Muscle of back (tissue), 13 donors: ENCODE data around the gene USP27X. TPM values are rescaled to one million over a fixed set of nuclear protein-coding genes. Genes with fewer than 3 reads are reported as not detected.
A peak's percentile ranks its signal among the peaks of the same experiment; 100 is the strongest.

Experiments
- DNase-seq, 3 donors: peaks; one replicate each; pipeline versions ENCODE4 v3.0.0 to v3.0.0-alpha.2; 2013
- long read RNA-seq, 9 donors: transcript quantifications; one replicate each; lab custom pipeline, GENCODE V29; 2026
- polyA plus RNA-seq, 10 donors: library from polyadenylated mRNA; unstranded; fragments of 120-200 nt; gene quantifications; one replicate each; pipeline ENCODE4 v1.2.1, GENCODE V29; 2013; ENCODE audit not compliant: insufficient read length in 10 of 10

Gene USP27X
- polyA plus RNA-seq = 1 to 10 TPM; 2.0 to 4.0 (median 2.7) TPM
- long read RNA-seq, donor 1, partial matches to known transcripts = 0 of 3 reads
- long read RNA-seq, donor 1, other reads (novel, unspliced or antisense) = 0 of 3 reads
- long read RNA-seq, donor 2, partial matches to known transcripts = 0 of 2 reads
- long read RNA-seq, donor 2, other reads (novel, unspliced or antisense) = 0 of 2 reads
- long read RNA-seq, donor 3 = 0 reads
- long read RNA-seq, donor 4, transcript USP27X-201 (1 exons, 2,618 nt) = major isoform, 6 of 6 reads
- long read RNA-seq, donor 4, partial matches to known transcripts = 0 of 6 reads
- long read RNA-seq, donor 4, other reads (novel, unspliced or antisense) = 0 of 6 reads
- long read RNA-seq, donor 5, transcript USP27X-201 (1 exons, 2,618 nt) = major isoform, 6 of 6 reads
- long read RNA-seq, donor 5, partial matches to known transcripts = 0 of 6 reads
- long read RNA-seq, donor 5, other reads (novel, unspliced or antisense) = 0 of 6 reads
- long read RNA-seq, donor 6, partial matches to known transcripts = 0 of 1 reads
- long read RNA-seq, donor 6, other reads (novel, unspliced or antisense) = 0 of 1 reads
- long read RNA-seq, donor 7, partial matches to known transcripts = 0 of 1 reads
- long read RNA-seq, donor 7, other reads (novel, unspliced or antisense) = 0 of 1 reads
- long read RNA-seq, donor 8, partial matches to known transcripts = 0 of 4 reads
- long read RNA-seq, donor 8, other reads (novel, unspliced or antisense) = 0 of 4 reads
- long read RNA-seq, donor 9 = 0 reads

DNA sequence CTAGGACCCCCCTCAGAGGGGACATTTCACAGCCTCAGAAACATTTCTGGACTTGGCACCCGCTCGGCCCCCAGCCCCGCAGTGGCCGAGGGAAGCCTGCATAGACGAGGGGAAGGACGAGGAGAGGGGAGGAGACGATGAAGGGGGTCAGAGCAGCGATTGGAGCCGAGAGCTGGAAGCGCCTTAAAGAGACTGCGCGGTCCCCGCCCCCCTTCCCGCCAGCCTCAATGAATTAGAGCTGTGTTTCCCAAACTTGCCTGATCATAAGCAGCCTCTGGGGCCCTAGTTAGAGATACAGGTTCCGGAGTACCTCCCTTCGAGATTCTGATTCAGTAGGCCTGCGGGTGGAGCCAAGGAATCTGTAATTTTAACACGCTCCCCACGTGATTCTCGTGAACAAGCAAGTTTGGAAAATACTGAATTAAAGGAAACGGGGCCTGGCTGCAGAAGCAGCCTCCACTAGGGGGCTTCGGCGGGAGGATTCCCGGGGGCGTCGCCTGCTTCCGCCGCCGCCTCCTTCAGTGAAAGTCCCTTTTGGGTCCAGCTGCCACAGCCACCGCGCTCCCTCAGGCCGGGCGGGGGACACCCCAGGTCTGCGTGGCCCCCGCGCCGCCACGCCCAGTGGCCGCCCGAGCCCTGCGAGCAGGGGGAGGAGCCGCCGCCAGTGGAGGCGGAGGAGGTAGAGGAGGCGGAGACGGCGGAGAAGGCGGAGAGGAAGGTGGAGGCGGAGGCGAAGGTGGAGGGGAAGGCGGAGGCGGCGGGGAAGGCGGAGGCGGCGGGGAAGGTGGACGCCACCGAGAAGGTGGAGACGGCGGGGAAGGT, at the start of gene USP27X:
Gene USP27X (plus strand): TSS at position 651 of the 822 bp plus-strand sequence. CDS start 824 bp downstream, outside the sequence.
- peak; percentile 74 to 93 (median 77) for DNase-seq

- DNase-seq = peak in 2 of 3 donors; percentile 16 to 32
Observed at GRCh38 chrX:49838374-49838773, 40.9 kb upstream of the USP27X start.

DNA sequence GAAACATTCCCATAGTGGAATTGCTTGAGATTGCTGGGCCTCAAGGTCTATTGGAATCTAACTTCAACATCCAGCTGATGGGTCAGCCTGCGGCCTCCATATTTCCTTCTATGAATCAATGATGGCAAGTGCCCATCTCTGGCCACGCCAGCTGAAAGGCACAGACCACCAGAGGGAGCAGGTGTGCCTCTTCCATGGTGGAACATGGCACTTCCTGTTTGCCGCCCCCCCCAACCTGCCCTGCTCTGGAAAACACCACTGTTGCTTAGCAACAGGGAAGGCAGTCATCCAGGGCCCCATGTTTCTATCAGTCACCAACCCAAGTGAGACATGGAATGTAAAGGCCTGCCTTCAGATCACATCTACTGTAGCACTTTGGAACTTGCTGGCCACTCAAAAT, 38.6 kb upstream of the USP27X start:
- DNase-seq = peak; percentile 20 to 53 (median 24)

DNA sequence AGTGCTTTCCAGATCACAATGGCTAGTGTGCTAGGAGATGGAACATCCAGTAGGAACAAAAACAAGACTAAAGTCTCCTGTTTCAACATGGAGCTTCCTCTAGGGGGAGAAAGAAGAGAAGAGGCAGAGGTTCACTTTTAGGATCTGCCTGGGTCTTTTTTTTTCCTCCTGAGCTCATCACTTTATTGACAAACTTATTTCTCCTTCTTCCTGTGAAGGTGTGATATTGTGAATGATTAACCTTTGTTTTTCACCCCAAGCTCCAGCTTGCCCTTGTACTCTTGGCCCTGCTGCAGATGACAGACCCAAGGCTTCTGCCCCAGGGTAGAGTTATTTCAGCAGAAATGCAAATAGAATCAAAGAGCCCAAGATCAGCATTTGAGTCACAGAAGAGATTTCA, 36.7 kb upstream of the USP27X start:
- no peak for DNase-seq

DNA sequence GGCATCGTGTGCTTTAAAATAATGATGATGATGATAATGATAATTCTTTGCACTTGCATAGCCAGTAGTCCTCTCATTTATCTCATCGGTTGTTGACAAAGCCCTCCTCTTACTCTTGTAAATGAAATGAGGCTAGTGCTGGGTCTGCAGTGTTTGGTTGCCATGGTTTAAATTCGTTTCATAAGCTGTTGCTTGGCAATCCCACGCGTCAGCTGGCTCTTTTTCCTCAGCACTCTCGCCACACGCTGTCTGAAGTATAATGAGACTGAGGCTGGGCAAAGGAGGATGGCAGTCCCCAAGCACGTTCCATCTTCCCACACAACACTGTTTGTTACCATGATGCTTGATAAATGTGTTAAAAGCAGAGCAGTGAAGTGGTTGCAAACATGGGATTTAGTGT, 34.7 kb upstream of the USP27X start:
- peak in 2 of 3 donors; percentile 6 to 7 for DNase-seq

- peak in 2 of 3 donors; percentile 12 to 47 for DNase-seq
Observed at GRCh38 chrX:49845701-49846403, 33.4 kb upstream of the USP27X start.

DNA sequence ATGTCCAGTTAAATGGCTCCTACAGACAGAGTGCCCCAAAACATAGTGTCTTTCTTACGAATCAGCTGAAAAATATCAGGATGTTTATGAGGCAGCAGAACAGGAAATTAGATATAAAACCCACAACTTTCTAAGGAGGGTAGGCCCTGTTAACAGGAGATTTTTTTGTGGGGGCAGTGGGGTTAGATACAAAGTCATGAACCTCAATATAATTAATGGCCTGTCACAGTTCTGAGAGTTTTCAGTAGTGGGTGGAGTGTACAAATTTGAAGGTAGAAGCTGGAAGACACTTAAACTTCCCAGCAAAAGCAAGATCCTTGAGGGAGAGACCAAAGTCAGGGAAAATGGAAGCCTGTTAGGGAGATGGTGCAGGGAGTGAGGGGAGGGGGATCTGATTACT, 32.8 kb upstream of the USP27X start:
- no peak for DNase-seq

DNA sequence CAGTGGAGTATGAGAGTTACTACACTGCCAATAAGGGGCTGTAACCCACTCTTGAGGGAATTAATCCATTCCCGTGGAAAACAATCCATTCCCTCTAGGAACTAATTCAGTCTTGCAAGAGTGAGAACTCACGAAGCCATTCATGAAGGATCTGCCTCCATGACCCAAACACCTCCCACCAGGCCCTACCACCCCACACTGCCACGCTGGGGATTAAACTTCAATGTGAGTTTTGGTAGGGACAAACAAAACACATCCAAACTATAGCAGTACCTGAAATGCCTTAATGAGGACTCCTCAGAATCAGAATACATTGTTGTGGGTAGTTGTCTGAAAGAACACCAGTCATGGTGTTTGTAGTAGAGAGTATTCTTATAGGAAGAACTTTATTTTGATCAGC, 31.0 kb upstream of the USP27X start:
- no peak for DNase-seq

- no peak for DNase-seq
Observed at GRCh38 chrX:49850028-49850427, 29.3 kb upstream of the USP27X start.

DNA sequence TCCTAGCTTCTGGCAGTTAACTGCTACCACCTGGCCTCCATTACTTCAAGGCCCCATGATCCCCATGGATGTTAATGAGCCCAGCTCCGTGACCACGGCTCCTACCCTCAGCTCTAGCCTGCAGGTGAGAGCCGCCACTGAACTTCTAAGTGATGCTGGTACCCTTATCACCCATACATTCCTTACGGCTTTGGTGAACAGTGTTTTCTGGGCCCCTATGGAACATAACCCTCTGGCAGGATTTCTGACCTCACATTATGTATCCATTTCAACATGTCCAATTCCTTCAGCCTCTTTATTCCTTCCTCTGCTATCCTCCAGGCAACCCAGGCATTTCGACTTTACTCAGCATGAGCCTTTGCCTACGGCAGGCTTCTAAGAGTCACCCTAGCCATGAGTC, 25.6 kb upstream of the USP27X start:
- no peak for DNase-seq

- DNase-seq = no peak
Observed at GRCh38 chrX:49856819-49857218, 22.5 kb upstream of the USP27X start.

DNA sequence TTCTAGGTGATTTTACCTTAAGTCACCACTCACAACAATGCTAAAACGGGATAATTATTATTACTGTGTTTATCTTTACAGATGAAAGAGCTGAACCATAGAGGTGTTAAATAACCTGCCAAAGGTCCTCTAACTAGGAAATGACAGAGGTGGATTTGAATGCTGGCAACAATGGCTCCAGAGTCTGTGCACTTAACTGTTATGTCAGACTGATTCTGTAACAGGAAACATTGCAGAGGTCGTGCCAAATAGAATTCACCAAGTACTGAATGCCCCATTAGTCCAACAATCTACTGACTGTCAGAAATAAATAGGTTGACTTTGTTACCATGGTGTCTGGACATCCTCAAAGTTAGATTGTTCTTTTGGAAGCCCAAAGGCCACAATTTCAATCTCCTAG, 20.9 kb upstream of the USP27X start:
- DNase-seq = no peak

DNA sequence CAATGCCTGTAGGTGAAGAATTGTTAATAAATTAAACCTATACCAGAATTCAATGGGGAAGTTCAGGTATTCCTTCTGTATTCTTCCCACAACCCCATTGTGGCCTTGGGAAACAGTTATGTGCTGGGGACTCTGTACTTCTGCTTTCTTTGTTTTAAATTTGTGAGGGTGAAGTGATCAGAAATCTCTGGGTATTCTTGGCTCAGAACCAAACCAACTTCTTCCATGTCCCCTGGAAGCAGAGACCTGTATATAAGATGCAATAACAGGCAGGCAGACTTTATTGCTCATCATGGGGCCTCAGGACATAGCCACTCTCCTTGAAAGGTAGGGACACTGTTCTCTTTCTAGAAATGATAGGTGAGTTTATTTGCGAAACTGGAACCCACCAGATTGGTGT, 19.8 kb upstream of the USP27X start:
- DNase-seq = no peak

- no peak for DNase-seq
Observed at GRCh38 chrX:49860867-49861535, 18.3 kb upstream of the USP27X start.

- no peak for DNase-seq
Observed at GRCh38 chrX:49862093-49862492, 17.2 kb upstream of the USP27X start.

- no peak for DNase-seq
Observed at GRCh38 chrX:49868739-49869138, 10.5 kb upstream of the USP27X start.

GRCh38 chrX:49876750-49877149, 2.5 kb upstream of the USP27X start:
- peak; percentile 16 to 51 (median 32) for DNase-seq

- peak in 1 of 3 donors; percentile 1 for DNase-seq
Observed at GRCh38 chrX:49877397-49878101, 1.7 kb upstream of the USP27X start.

GRCh38 chrX:49878128-49878833, 1.0 kb upstream of the USP27X start:
- DNase-seq = no peak
